Measurements from ENCODE around the gene CLIP1.
A peak's percentile ranks its signal among the peaks of the same experiment; 100 is the strongest.

The CLIP1 gene

GRCh38 chr12:122354958-122355641 lies 67.4 kb downstream of the CLIP1 start:
- DNase-seq = no peak

- no peak for DNase-seq
These were observed 70.1 kb downstream of the CLIP1 start for GRCh38 chr12:122352394-122352793.

GRCh38 chr12:122350141-122350848 lies 72.2 kb downstream of the CLIP1 start:
- DNase-seq = peak; percentile 79

- DNase-seq = no peak
These were observed 73.4 kb downstream of the CLIP1 start for GRCh38 chr12:122349078-122349477.

- no peak for DNase-seq
These were observed 74.0 kb downstream of the CLIP1 start for GRCh38 chr12:122348505-122348904.

GRCh38 chr12:122346054-122346453 lies 76.4 kb downstream of the CLIP1 start:
- no peak for DNase-seq

- DNase-seq = no peak
These were observed 77.4 kb downstream of the CLIP1 start for GRCh38 chr12:122345042-122345441.

GRCh38 chr12:122336015-122336946 lies 86.2 kb downstream of the CLIP1 start:
- peak; percentile 18 for DNase-seq

- no peak for DNase-seq
These were observed 89.1 kb downstream of the CLIP1 start for GRCh38 chr12:122333142-122334087.

- DNase-seq = no peak
These were observed 94.7 kb downstream of the CLIP1 start for GRCh38 chr12:122327494-122328385.

GRCh38 chr12:122327014-122327413 lies 95.5 kb downstream of the CLIP1 start:
- DNase-seq = no peak

- no peak for DNase-seq
These were observed 95.9 kb downstream of the CLIP1 start for GRCh38 chr12:122326586-122326985.

GRCh38 chr12:122323311-122324019 lies 99.0 kb downstream of the CLIP1 start:
- no peak for DNase-seq

- DNase-seq = peak; percentile 21
These were observed 100.0 kb downstream of the CLIP1 start for GRCh38 chr12:122322501-122322900.

GRCh38 chr12:122318607-122319605 lies 103.6 kb downstream of the CLIP1 start:
- DNase-seq = peak; percentile 89

- DNase-seq = no peak
These were observed 109.5 kb downstream of the CLIP1 start for GRCh38 chr12:122312926-122313325.

- no peak for DNase-seq
These were observed 110.8 kb downstream of the CLIP1 start for GRCh38 chr12:122311696-122312095.

- no peak for DNase-seq
These were observed 111.7 kb downstream of the CLIP1 start for GRCh38 chr12:122310626-122311333.
